Stimulated activated naive CD4-positive, alpha-beta T cell (primary cell): ENCODE data around the gene SNRPD1.
"Not testable (repeated sequence)": the region's sequence is repeated elsewhere in the genome, so short reads cannot be mapped to it uniquely, and the experiment has no call there.

ENCODE experiments used
- DNase-seq, 6 experiments: peaks; one replicate each; lab custom pipeline; 2025; lab: John Stamatoyannopoulos, UW

Gene SNRPD1

DNA sequence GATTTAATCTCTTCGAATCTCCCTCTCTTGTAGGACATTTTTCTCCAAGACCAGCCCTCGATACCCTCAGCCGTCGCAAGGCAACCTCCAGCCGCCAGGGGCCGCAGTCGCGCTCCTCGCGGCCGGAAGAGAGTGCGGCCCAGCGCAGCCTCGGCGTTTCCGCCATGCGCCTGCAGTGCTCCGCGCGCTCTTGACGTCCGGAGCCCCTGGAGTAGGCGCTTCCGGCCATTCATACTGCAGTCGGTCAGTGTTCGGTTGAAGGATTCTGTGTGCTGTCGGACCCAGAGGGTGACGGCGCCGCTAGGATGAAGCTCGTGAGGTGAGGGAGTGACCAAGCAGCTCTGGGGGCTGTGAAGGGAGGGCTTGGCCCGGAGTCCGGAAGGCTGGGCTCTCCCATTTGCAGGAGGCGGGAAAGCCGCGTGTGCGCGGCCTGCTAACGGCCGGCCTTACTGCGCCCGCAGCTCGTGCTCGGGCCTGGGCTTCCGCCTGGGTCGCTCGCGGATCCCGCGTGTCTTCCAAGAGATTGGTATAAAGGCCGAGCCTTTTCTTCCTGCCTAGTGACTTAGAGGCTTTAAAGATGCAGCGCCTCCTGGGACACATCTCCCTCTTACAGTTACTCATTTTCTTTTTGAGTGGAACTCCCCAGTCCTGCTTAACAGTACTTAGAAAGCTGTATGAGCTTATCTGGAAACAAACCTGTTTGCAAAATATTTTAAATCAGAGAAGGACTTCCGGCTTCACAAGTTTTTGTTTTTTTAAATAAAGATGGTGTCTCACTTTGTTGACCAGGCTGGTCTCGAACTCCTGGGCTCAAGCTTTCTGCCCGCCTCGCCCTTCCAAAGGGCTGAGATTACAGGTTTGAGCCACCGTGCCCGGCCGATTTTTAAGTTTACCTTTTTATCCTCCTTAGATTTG is at the start of gene SNRPD1:
SNRPD1 (plus strand) TSS at position 190 of the 915 bp plus-strand sequence; CDS start at position 306, 116 bp downstream.
- peak; percentile 69 to 87 (median 81) for DNase-seq

DNA sequence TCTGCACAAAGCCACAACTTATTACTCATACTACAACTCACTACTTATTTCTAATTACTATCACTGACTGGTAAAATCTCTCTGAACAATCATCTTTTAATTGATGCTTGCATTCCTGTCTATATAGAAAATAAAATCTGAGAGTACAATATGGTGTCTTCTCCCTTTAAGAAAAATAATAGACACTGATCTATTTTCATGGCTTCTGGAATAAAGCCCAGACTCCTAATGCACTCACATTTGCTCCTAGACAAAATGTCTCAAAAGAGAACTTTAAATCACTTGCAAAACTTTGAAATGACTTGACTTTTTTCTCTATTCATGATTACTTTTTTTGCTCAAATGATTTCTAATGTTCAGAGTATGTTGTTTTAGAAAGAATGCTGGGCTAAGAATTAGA is 40.3 kb upstream of the SNRPD1 start:
- DNase-seq, result no peak

DNA sequence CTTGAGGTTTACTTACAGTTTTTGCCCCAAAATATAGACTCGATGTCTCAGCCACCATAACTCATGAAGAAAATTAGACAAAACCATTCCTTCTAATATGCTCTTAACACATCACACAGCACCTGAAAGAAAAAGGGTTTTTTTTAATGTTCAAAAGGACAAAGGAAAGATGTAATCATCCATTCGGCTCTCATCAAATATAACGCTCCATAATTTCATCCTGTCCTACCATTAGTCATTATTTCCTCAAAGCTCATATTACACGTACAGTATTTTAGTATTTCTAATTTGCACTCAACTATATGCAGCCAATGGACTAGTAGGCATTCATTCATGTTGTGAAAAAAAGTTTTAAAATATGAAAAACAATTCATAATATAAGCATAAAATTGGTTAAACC is 36.5 kb upstream of the SNRPD1 start:
- no peak for DNase-seq

DNA sequence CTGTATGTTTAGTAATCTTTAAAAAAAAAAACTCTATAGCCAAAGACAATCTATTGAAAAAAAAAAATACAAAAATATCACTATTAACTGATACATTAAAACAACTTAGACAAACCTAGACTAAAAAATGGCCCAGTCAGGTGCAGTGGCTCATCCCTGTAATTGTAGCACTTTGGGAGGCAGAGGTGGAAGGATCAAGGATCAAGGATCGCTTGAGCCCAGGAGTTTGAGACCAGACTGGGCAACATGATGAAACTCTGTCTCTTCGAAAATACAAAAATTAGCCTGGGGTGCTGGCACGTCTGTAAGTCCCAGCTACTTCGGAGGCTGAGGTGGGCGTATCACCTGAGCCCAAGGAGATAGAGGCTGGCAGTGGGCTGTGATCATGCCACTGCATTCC is 27.7 kb upstream of the SNRPD1 start:
- DNase-seq, result no peak

DNA sequence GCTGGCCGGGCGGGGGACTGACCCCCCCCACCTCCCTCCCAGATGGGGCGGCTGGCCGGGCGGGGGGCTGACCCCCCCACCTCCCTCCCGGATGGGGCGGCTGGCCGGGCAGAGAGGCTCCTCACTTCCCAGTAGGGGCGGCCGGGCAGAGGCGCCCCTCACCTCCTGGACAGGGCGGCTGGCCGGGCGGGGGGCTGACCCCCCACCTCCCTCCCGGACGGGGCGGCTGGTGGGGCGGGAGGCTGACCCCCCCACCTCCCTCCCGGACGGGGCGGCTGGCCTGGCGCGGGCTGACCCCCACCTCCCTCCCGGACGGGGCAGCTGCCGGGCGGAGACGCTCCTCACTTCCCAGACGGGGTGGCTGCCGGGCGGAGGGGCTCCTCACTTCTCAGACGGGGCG is 19.8 kb upstream of the SNRPD1 start:
- DNase-seq, result not testable (repeated sequence)

DNA sequence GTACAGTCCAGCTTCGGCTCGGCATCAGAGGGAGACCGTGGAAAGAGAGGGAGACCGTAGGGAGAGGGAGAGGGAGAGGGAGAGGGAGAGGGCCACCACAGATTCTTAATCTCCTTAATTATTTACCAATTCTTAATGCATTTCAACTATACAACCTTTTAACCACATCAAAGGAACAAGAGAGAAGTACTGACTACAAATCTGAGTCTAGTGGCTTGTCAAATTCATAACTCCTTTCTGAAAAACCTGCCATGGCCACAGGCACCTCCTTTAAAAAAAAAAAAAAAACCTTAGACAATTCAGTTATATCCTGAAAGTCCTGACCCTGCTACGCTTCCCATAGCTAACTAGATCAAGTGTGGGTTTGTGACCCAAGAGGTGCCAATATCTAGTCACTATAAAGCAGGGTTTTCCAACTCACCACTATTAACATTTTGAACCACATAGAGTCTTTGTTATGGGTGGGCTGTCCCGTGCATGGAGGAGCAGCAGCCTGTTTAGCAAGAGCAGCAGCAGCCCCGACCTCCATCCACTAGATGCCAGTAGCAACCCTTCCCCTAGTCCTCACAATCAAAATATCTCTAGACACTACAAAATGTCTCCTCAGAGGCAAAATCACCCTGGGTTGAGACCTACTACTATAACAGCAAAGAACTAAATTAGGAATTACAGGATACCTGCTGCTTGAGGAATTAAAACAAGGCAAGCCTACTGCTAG is 18.4 kb upstream of the SNRPD1 start:
- DNase-seq, result no peak

DNA sequence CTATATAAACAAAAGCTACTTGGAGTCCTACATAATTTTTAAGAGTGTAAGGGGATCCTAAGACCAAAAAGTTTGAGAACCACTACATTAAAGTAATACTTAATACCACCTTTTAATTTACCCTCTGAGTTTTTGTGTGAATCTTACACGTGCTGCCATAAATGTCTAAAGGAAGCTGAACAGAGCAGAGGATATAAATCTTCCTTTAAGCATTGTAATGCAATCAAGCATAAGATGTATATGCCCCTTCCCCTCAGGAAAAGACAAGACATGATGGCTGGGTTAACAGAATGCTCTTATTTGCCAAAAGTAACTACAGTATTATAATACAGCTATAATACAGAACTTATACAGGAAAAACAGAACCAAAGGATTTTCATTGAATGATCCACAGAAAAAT is 14.5 kb upstream of the SNRPD1 start:
- DNase-seq, result no peak

DNA sequence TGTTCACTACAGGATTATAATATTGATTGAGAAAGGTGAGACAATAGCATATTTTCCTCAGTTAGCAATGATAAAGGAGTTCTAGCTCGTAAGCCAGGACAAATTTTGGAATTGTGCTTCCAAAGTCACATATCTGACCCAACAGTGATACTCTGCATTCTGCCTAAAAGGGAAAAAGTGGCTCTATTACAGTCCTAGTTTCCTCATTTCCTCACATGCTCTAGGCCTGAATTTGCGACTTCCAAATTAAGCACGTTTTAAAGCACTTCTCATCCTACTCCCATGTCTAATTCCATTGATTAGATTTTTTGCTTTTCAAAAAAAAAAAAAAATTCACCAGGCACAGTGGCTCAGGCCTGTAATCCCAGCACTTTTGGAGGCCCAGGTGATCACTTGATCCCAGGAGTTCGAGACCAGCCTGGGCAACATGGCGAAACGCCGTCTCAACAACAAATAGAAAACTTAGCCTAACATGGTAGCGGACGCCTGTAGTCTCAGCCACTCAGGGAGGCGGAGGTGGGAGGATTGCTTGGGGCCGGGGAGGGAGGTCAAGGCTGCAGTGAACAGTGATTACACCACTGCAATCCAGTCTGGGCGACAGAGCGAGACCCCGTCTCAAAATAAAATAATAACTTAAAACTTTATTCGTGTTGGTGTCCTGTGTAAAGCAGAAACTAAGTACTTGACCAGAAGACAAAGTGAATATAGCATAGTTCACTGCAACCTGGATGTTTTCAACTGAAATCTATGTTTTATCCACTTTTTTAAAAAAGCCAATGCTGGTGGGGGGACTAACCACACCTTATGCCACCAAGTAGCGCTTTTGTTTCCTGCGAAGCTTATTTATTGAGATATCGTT is 13.2 kb upstream of the SNRPD1 start:
- no peak for DNase-seq

DNA sequence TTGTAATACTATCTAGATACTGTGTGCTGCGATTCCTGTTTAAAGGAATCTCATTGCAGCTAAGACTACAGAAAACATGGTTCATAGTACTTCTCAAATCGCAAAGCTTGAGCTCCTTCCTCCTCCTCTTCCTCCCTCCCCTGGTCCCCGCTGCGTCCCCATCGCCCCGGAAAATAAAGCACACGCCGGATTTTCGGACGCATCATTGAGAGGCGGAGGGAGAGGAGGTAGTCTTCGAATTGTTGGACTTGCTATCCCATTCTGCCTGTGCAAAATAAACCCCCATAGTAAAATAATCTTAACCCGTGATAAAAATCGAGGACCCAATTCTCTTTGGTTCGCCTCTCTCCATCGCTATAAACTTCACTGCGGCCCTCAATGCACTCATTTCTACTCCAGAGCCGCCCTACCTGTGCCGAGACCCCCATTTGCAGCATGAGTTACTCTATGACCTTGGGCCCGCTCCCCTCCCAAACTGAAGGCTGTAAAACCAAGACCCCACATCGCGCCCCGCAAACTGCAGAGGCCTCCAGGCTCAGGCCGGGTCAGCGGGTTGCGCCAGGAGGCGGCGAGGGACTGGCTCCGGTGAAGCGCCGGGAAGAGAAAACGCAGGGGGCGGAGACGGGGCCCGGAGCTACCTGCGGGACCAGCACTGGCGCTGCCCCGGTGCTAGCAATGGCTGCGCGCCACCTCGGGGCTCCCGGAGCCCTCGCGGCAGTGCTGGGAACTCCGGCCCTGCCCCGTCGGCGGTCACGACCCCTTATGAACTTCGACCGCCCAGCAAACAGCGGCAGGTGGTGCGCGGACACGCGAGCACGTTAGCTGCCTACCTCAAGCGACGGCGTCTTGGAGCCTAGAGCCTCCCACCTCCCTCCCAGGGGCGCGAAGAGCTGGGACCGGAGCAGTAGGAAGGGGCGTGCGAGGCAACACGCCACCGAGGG is 12.3 kb upstream of the SNRPD1 start:
- peak in 2 of 6 experiments; percentile 13 to 38 for DNase-seq

DNA sequence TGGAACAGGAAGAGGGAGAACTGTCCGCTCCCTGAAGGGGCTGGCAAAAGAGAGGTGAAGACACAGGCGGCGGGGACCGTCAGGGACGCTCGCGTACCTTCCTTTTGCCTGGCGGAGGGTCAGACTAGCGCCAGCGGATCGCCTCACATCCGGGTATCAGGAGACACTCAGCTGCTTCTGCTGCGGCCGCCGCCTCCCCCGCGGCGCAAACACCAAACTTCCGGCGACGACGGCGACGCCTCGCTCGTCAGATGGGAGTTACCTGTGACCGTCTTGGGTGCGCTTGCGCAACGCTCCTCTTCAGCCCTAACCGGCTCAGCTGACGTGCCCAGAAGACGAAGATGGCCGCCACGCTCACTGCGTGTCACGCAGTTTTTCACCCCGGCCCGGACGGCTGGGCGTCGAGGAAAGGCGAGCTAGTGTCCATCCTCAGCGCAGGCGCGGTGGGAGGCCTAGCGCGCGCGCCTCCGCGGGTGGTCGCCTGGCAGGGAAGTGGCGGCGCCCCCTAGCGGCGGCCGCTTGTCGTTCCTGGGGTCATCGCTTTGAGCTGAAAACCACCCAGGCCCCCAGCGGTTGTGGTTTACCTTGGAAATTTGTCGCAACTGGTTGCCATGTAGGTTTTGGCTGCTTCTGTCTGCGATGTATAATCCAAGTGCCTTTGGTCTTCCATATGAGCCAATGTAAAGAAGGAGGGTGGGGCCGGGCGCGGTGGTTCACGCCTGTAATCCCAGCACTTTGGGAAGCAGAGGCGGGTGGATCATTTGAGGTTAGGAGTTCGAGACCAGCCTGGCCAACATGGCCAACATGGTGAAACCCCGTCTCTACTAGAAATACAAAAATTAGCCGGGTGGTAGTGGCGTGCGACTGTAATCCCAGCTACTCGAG is 11.3 kb upstream of the SNRPD1 start, which contains the start of gene ESCO1:
ESCO1 (minus strand) TSS at position 179 of the 885 bp plus-strand sequence. CDS start 25,861 bp downstream, outside the sequence.
- DNase-seq, result peak; percentile 87 to 97 (median 94)

DNA sequence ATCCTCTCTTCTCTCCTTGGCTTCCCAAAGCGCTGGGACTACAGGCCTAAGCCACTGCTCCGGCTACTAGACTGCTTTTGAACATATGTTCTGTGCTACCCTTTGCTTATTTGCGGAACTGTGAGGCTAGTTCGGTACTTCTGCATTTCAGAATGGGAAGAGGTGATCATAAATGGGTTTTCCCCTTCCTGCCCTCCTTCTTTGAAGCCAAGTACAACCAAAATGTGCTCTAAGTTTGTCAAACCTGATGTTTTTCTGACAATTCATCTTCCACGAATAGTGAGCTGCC is 9.9 kb upstream of the SNRPD1 start:
- DNase-seq, result no peak

DNA sequence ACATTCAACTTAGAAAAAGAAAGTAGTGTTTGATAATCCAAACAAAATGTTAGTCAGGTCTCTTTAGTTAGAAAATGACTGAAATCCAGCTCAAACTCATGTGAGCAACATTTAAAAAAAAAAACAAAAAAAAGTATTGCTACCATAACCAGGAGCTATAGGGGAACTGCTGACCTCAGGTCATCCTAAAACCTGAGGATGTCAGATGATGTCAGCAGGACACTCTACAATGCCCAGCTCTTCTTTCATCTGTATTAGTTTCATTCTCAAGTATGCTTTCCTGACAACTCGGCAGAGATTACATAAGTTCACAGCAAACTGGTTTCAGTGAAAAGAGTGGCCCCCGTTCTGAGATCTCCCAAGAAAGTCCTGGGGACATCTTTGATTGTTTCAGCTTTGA is 7.4 kb upstream of the SNRPD1 start:
- DNase-seq, result no peak

DNA sequence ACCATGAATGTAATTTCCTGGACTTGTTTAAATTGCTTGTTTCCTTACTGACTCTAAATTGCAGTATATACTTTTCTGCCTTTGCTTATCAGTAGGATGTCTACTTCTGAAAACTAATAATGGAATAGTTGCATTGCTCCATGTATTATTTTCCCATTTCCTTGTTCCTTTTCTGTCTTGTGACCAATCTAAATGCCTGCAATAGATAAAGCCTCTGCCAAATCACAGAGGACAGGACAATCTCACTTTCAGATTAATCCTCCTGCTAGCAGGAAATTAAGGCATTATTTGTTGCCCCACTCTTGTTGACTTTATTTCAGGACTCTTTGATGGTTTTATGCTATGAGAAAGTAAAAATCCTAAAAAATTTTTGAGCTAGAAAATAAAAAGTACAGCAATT is 6.9 kb upstream of the SNRPD1 start:
- DNase-seq, result no peak

DNA sequence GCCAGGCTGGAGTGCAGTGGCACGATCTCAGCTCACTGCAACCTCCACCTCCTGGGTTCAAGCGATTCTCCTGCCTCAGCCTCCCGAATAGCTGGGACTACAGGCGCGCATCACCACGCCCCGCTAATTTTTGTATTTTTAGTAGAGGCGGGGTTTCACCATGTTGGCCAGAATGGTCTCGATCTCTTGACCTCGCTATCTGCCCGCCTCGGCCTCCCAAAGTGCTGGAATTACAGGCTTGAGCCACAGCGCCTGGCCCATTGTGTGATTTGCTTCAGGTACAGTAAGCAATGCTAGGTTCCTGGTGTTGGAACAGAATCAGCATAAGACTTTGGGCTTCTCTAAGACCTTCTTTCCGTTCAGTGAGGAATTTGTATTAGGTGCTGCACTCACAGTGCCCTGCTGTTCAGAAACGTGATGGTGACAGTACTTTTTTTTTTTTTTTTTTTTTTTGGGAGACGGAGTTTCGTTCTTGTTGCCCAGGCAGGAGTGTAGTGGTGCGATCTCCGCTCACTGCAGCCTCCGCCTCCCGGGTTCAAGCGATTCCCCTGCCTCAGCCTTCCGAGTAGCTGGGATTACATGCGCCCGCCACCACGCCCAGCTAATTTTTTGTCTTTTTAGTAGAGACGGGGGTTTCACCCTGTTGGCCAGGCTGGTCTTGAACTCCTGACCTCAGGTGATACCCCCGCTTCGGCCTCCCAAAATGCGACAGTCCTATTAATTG is 551 bp upstream of the SNRPD1 start:
- not testable (repeated sequence) for DNase-seq

DNA sequence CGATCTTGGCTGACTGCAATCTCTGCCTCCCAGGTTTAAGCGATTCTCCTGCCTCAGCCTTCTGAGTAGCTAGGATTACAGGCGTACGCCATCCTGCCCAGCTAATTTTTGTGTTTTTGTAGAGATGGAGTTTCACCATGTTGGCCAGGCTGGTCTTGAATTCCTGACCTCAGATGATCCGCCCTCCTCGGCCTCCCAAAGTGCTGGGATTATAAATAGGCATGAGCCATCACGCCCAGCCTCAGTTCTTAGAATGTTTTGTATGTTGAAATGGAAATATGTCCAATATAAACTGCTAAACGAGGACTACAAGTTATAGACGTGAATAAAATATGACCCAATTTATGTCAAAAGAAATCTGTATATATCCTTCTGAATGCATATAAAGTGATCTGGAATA is 9.5 kb downstream of the SNRPD1 start:
- DNase-seq, result not testable (repeated sequence)

DNA sequence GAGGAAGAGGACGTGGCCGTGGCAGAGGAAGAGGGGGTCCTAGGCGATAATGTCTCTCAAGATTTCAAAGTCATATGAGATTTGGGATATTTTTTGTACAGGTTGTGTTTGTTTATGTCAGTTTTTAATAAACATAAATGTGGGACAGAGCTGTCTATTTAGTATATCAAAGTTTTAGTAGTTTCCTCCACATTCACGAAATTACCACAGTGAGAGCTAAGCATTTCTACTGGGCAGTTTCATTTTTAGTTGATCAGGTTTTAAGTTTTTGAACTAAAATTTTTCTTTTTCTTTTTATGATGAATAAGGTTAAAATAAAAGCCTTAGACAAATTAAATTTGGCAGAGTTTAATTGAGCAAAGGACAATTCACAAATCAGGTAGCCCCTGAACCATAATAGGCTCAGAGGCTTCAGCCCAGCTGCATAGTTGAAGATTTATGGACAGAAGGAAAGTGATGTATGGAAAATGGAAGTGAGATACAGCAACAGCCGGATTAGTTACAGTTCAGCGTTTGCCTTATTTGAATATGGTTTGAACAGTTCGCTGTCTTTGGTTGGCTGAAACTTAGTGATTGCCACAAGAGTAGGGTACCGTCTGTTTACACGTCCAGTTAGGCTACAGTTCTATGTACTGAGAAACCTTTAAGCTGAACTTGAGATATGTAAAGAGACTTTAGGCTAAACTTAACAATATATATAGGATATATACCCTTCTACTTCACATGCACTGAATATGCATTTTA is 17.1 kb downstream of the SNRPD1 start:
- no peak for DNase-seq

DNA sequence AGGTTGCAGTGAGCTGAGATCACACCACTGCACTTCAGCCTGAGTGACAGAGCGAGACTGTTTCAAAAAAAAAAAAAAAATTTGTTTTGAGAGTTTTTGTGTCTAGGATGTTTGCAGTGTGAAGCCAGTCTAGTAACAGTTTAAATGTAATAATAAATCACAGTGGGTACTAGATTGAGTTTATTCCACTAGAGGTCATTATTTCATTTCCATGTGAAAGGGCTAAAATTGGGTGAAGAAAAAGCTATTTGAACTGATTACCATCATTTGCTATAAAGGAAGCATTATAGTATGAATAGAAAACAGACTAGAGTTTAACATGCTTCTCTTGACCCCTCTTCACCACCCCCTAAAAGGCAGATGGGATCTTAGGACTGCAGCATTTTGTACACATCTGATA is 20.3 kb downstream of the SNRPD1 start:
- no peak for DNase-seq

DNA sequence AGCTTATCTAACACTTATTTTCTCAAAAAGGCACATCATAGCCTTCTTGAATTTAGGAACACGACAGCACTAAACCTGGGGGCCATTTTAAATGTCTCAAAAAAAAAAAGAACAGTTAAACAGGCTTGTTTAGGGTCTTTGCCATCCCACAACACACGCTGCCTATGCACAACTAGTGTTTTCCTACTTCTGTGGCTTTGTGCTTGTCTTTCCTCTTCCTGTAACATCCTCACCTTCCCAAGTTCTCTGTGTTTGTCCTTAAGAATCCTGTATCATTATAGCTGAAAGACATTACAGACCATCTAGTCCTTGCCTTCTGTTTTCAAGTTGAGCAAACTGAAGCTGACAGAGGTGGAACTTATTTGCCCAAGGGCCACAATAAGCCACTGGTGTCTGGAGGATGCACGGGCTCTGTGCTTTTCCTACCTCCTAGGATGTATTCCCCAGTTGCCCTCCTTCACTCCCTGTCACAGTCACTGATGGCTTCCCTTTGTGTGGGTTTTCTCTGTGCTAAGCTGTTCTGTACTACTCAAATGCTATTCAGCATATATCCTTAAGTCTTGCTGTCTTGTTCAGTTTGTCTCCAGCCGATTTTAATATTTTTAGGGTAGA is 22.6 kb downstream of the SNRPD1 start:
- no peak for DNase-seq
